Peyer's patch (tissue), 4 donors: ENCODE measurements around the gene FSD2.

Experiments used
- POLR2A ChIP-seq, 2 donors: fragments of 450-650 bp; IDR thresholded peaks; one replicate each; pipeline ENCODE4 v1.5.1; 2017; ENCODE audit warnings: antibody characterized with exemption in 2 of 2, mild to moderate bottlenecking in 2 of 2, moderate library complexity in 2 of 2
- TF ChIP-seq, protein P1 (sequence below), 6 experiments: fragments of 450-650 bp in 4 of 6; fragments of 200-600 bp in 2 of 6; sonication (generic) in 1 of 6; IDR thresholded peaks; one replicate each; pipeline ENCODE4 v1.5.1; 2017 to 2019; ENCODE audit warnings: antibody characterized with exemption in 6 of 6, mild to moderate bottlenecking in 3 of 6, moderate library complexity in 1 of 6

DNA sequence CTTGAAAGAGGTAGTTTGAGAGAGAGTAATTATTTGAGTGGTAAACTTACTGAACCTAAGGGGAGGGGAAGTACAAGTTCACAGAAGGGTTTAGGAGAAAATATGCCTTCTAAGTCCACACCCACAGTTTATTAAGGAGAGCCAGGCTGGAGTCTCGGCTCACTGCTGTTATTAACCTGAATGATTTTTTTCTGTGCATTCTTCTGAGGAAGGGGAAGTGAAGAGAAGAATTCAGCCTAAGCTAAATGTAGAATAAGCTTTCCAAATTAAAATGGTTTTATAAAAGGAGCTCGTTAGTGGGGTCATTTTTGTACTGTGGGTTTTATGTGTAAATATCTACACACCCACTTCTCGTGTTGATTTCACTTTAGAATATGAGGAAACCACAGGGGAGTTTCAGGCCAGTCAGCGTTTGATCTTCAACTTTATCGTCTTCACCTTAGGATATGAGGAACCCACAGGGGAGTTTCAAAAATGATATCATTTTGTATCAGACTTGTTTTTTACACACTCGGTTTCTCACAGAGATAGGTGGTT, 5.1 kb upstream of the FSD2 start:
- TF ChIP-seq, protein P1, sequence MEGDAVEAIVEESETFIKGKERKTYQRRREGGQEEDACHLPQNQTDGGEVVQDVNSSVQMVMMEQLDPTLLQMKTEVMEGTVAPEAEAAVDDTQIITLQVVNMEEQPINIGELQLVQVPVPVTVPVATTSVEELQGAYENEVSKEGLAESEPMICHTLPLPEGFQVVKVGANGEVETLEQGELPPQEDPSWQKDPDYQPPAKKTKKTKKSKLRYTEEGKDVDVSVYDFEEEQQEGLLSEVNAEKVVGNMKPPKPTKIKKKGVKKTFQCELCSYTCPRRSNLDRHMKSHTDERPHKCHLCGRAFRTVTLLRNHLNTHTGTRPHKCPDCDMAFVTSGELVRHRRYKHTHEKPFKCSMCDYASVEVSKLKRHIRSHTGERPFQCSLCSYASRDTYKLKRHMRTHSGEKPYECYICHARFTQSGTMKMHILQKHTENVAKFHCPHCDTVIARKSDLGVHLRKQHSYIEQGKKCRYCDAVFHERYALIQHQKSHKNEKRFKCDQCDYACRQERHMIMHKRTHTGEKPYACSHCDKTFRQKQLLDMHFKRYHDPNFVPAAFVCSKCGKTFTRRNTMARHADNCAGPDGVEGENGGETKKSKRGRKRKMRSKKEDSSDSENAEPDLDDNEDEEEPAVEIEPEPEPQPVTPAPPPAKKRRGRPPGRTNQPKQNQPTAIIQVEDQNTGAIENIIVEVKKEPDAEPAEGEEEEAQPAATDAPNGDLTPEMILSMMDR (IDR thresholded peaks at IDR 0.05) = no peak
- no peak for TF ChIP-seq POLR2A (IDR thresholded peaks at IDR 0.05)
